ENCODE measurements around the gene ATG2A.
A peak's percentile ranks its signal among the peaks of the same experiment; 100 is the strongest.

The ATG2A gene

DNA sequence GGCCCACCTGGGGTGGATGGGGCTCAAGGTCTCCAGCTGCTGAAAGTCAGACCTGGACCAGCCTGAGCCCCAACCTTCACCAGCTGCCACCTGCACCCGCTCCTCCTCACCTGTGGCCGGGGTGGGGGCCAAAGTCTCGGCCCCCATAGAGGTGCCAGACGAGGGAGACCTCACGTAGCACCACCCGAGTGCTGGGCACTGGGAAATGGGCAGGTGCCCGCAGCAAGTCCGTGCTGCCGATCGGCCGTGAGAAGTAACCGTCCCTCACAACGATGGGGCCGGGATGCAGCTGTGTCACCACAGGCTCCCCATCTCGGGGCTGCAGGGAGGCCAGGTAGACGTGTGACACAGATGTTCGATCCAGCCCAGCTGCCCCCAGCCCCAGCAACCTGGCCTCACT lies 16.2 kb downstream of the ATG2A start:
- no peak for DNase-seq

DNA sequence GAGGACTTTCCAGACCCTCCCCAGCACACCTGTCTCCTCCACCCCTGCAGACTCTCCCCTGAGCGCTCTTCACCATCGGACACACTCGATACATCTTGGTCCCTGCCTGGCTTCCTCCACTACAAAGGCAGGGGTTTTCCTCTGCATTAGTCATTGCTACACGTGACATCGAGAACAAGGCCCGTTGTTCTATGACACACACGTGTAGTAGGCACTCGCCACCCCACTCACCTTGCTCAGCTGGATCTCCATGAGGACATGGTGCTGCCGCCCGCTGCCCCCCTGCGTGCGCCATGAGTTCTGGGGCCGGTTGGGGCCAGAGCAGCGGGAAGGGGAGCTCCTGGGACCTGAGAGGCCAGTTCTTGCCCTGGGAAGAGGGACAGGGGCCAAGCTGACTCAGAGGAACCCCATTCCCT lies 16.7 kb downstream of the ATG2A start:
- no peak for DNase-seq

DNA sequence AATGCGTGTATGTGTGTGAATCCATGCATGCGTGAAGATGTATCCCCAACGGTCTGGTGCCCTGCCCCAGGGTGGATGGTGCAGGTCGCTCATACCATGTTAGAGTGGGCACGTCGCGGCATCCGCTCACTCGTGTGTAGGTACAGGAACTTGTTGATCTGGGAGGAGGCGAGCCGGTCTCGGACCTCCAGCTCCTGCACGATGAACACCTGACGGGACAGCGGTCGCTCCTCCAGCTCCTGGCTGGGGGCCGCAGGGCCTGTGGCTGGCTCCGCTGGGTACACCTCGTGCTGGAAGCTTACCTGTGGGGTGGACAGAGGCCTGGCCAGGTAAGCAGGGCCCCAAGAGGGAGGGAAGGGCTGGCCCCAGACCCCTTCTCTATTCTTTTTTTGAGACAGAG lies 18.5 kb downstream of the ATG2A start:
- no peak for DNase-seq

DNA sequence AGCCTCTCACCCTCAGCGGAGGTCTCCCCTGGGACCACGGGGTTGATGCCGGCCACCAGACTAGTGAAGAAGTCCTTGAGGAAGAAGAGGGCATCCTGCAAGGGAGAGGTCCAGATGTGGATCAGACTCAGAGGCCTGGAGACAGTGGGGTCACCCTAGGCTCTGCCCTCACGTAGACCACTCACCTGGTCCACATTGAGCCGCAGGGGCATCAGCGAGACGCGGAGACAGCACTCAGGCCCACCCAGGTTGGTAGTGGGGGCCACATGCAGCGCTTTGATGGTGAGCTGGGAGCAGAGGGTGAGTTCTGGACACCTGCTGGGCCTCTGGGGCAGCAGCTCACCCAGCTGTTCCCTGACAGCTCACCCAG lies 18.9 kb downstream of the ATG2A start:
- DNase-seq = no peak

DNA sequence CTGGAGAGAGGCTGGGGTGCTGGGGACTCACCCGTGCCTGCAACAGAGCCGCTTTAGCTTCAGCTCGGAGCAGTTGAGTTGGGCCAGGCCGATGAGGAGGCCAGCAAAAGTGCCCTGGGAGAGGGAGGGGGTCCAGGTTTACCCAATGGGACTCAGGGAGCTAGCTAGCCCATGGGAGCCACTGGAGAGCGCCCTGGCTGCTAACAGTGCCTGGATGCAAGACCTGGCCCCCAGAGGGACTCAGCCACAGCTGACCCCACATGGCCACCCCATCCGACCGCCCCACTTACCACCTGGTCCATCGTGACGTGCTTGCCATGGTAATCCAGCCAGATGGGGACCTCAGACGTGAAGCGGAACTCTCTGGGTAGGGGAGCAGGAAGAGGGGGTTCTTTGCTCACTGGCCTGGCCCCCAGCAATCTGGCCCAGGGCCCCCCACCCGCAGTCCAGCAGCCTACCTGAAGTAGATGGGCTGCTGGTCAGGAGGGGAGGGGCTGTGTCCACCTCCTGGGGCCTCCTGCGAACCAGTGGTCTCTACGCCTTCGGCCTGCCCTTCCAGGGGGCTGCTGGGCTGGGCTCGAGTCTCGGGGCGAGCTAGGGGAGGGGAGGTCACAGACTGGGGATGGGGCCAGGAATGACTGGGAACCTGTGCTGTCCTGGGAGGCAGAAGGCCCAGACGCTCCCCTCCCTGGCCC lies 19.5 kb downstream of the ATG2A start:
- DNase-seq = no peak

DNA sequence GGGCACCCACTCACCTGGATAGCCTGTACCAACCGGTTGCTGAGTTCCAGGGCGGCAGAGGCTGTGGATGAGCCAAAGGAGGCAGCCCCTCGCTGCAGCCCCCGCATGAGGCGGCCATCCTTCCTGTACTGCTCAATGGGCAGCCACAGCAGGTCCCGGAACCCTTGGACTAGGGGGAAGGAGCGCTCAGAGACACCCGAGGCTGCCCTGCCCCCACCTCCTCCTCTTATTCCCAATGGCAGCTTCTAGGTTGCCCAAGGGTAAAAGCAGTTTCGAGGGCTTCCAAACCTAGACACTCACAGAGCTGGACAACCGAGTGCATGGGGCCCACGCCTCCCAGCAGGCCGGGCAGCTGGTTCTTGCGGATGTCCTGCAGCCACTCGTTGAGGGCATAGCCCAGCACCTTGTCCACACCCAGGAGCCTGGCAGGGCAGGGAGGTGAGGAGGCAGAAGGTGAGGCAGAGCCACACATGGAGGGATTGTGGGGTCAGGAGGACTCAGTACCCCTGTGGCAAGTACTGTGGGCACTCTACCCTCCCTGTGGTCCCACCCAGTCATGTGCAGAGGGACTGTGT lies 20.5 kb downstream of the ATG2A start:
- no peak for DNase-seq

DNA sequence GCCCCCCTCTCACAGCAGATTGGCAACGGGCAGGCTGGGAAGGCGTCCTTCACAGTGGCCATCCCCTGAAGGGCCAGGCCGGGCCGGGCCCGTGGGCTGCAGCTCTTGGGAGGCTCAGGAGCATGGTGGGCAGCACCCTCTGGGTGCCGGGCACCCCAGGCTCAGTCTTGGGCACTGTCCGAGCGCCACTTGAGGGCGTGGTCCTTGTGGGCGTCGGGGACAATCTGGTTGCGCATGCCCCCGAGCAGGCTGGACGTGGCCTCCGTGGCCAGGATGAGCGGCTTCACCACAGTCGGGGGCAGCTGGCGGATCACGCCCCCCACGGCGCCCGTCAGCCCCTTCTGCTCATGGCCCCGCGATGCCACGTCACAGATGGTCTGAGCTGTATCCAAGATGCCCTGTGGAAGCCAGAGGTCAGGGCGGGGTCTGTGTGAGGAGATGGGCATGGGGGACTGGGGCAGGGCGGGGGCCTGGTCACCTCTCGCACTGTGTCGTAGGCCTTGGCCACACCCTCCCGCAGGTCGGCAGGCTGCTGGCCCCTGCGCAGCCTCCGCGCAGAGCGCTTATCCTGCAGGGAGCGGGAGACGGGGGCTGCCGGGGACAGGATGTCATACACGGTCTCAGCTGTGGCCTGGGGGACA lies 22.1 kb downstream of the ATG2A start:
- no peak for DNase-seq

DNA sequence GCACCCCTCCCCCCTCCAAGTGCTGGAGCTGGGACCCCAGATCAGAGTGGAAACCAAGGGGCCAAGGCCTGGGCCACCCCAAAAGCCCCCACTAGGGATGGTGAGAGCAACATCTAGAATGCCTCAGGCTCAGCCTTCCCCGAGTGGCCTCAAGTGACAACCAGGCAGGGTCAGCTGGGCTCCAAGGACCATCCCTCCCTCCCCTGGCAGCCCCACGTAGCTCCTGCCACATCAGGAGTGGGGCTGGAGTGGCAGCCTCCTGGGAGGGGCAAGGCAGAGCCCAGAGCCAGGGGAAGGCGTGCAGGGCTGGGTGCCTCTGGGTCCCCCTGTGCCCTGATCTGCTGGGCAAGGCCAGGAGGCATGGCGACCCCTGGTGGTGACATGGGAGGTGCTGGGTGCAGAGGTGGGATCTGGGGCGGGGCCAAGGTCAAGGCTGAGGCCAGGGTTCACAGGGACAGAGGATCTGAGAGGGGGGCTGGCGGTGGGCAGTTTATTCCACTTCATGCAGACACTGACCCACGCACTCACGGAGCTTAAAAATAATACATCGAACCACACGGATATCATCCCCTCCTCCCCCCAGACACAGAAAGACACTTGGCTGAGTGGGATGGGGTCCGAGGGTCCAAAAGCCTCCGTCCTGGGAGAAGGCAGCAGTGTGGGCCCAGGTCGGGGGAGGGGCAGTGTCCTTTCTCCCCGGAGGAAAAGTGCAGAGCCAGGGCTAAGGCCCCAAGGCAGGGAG lies 22.8 kb downstream of the ATG2A start:
- DNase-seq = peak; percentile 74

DNA sequence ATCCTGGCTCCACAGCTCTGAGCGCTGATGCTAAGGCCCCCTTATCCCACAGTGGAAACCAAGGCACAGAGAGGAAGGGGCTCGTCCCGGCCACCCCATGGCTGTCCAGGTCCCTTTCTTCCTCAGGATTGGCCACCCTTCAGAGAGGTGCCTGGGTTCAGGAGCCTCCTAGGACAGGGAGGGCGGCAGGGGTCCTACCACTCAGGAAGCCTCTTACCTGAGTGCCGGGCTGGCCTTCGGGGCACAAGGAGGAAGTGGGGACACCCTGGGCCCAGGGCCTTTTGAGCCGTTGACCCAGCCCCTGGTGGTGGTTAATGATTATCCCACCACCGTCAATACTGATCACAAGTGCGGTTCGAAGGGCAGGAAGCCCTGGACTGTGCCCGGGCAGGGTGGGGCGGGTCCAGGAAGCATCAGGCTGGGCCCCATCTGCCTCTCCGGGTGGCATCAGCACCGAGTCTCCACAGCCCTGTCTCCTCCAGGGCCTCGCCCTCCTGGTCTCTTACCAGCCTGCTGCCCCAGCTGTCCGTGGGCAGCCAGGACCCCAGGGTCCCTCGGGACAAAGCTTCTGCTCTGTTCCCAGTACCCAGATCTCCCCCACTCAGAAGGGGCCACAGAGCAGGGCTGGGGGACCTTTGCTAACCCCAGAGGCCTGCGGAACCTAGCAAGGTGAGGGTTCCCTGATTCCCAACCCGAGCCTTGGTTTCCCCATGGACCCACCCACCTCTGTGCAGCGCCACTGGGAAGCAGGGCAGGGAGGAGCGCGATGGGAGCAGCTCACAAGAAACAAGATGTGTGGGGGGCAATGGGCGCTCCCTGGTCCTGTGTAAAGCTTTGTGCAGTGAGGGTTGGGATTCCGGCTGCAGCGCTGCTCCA lies 23.6 kb downstream of the ATG2A start:
- no peak for DNase-seq

DNA sequence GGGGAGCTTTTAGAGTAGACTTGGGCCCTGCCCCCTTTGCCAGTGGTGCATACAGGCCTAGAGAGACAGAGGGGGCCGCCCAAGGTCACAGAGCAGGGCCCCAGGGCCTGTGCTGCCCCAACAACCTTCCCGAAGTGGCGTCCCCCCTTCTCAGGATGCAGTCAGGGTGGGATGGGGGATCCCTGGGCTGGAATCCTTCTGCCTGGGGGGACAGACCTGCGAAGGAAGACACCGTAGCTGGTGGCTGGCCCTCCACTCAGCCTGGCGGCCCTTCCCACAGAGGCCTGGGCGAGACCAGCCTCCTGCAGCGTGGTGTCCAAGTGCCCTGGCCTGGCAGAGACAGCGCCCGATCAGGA lies 24.2 kb downstream of the ATG2A start:
- DNase-seq = no peak

DNA sequence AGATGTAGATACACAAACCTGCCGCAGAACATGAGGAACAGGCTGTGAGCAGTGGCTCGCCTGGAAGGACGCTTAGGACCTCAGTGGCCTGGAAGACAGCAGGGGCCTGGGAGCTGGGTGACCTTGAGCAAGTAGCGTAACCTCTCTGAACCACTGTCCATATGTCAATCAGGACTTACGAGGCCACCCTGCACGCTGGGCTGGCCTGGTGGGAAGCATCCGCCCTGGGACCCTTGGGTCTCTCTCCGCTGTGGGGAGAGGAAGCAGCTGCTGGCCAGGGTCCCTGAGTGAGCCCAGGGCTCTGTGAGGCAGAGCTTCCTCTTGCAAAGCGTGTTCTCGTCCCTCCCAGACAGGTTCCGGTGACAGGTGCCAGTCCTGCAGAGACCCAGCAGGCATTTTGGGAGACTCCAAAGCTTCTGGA lies 24.6 kb downstream of the ATG2A start:
- DNase-seq = no peak

DNA sequence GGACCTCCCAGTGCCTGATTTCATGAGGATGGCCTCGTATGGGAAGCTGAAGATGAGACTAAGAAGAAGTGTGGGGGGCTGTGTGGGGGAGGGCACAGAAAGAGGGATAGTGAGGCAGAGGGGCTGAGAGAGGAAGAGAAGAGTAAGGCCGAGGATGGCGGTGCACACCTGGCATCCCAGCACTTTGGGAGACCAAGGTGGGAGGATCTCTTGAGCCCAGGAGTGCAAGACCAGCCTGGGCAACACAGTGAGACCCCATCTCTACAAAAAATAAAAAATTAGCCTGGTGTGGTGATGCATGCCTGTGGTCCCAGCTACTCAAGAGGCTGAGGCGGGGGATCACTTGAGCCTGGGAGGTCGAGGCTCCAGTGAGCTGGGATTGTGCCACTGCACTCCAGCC lies 25.1 kb downstream of the ATG2A start:
- no peak for DNase-seq

DNA sequence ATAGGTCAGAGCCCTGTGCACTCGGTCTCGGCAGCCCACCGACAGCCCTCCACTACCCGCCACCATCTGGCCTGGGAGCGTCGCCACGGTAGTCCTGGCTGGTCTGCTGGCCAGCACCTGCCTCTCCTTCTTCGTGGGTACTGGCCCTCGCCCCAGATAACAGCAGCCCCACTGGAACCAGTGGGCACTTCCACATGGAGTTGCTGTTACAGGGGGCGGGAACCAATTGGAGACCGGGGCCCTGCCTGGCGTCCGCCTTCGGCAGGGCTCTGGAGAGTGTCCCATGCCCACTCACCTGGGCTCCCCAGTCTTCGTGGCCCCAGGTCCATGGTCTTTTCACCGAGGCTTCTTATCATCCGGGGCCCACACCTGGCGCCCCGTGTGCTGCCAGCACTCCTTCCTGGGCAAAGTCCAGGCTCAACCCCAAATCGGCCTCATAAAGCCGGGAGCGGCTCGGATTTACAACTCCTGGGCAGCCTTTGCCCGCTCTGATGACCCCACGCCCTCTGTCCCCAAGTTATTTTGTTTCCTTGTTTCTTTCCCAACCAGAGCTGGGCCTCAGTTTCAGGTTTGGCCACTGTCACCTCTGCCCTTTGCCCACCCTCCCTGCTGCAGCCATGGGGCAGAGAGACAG lies 25.7 kb downstream of the ATG2A start:
- no peak for DNase-seq

DNA sequence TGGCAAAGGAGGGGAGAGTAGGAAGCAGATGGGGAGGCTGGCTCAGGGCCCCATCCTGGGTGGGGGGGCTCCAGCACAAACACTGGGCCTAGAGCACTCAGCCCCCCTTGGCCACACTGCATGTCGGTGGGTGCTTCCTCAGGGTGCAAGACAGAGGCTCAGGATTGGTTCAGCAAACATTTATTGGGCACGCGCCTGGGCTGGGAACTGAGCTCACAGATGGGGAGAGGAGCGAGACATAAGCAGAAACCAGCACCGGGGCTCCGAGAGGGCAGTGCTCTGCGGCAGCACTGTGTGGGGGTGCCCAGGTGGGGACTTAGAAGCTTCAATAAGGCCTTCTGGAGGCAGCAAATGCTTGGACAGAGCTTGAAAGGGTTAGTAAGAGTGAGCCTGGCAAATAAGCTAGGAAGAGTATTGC lies 26.5 kb downstream of the ATG2A start:
- DNase-seq = no peak

DNA sequence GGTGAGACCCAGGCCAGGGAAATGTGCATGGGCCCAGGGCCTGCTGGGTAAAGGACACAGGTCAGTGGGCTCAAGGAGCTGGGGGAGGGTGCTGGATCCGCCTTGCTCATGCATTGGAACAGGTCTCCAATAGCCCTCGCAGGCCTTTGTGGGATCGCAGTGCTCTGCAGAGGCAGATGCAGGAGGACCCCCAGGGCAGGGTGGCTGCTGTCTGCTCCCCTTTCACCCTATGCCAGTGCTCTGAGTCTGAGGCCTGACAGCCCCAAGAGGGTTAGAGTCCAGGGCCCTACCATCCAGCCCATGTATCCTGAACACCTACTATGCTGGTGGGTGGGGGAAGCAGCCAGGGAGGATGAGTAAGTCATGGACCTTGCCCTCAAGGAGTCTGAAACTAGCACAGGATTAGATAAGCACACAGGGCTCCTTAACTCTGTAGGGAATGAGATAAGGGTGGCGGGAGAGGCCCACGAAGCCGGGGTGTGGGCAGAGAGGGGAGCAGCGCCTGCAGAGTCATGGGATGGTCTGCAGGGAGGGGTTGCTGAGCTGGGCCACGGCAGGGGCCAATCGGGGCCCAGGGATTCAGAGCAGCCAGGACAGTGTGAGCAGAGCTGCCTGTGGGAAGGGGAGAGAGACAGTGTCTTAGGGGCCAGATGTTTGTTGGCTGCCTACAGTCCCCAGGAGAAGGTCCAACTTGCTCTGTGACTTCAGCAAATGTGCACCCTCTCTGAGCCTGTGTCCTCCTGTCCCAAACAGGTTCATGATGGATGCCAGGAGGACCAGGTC lies 28.1 kb downstream of the ATG2A start:
- DNase-seq = no peak

DNA sequence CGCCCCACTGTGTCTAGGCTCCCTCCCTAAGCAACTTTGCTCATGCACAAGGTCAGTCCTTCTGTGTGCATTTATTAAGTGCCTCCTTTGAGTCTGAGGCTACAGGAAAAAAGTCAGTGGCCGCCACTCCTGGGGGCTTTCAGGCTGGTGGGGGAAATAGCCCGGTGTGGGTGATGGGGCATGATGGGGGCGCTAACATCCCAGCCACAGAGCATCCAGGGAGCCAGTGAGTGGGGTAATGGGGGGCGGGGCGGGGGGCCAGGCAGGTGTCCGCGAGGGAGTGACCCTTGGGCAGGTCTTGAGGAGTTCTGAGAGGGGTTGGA lies 28.6 kb downstream of the ATG2A start:
- DNase-seq = no peak

DNA sequence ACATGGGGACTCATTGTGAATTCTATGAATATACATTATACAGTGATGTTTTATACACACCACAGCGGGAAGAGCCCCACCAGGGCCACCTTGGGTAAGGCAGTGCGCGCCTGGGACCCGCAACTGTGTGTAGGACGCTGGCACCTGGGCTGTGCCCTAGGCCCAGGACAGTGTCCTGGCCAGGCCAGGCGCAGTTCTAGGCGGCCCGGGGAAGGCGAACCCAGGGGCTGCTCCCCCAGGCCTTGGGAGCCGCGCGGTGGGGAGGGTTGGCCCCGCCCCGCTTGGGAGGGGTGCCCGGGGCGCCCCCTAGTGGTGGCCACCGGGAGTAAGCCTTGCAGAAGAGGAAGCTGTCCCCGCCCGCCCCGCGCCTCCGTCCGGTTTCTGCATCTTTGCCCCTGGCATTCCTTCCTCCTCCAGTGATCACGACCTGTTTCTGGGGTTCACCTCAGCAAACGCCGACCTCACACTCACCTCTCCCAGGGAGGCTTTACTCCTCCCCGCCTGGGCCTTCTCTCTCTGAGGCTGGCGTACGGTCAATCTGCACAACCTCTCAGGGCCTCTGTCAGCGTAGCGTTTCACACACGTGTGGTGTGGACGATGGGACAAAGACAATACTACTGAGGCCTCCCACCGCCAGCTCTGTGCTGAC lies 29.1 kb downstream of the ATG2A start:
- DNase-seq = peak; percentile 73

DNA sequence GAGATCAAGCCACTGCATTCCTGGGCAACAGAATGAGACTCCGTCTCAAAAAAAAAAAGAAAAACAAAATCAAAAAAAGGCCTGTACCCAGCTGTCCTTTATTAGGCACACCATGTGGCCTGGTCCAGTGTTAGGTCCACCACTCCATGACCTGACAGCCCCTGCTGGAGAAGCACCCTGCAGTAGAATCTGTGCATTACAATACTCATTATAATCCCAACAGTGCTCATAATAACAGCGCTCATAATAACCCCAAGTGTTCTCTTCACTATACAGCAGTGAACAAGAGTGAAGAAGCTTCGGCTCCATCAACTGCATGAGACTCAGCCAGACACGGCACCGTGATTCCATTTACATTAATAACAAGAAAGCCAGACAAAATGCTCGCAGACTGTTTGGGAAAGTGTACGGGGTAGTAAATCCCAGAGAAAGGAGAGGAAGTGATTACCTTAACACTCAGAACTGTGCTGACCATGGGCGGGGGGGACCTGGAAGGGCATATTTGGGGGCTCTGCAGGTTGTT lies 29.7 kb downstream of the ATG2A start:
- peak; percentile 26 for DNase-seq

DNA sequence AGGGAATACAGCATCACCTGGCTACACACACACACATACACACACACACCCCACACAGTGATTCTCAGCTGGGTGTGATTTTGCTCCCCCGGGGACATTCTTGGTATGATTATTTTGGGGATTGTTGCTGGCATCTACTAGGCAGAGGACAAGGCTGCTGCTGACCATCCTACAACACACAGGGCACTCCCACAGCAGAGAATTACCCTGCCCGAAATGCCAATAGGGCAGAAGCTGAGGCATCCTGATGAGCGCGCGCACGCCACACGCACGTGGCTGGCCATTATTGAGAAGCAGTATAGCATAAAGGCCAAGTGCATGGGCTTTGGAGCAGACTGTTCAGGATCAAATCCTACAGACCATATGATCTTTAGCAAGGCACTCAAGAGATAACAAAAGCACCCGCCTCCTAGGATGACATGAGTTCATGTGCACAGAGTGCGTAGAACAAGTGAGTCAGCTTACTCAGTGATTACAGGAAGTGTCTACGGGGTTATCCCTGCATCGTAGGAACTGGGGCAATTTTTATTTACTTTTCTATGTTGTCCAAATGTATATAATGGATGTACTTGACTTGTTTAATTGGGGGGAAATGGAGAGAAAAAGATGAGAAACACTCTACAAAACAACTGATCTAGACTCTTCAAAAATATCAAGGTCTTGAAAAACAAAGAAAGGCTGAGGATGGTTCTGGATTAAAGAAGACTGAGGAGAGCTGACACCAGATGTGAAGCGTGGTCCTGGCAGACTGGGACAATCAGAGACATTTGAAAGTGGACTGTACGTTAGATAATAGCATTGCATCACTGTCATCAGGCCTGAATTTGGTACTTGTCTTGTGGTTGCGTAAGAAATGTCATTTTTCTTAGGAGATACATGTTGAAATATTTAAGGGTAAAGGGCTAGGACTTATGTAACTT lies 31.4 kb downstream of the ATG2A start:
- no peak for DNase-seq

DNA sequence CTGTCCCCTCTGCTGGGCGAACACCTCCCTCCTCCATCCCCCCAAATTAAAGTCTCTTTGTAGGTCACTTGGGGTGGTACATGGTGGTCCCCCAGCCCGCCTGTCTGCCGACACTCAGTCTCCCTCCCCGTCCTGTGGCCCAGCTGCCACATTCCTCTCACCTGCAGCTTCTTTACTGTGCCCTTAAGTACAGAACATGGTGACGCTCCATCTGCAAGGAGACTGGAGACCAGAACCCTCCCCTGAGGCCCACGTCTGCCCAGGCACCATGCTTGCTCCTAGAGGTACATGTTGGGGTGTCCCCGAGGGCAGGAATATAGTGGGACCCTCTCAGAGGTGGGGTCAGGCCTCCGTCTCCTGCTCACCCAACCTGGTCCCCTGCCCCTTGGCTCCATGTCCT lies 33.0 kb downstream of the ATG2A start:
- no peak for DNase-seq

Measured in NCI-H146 (cell line).